NCI-H2196 (cell line): ENCODE measurements around the gene SKAP2.

Experiments
- DNase-seq: peaks from one replicate; lab custom pipeline; 2025; ENCODE audit not compliant: unreplicated experiment; lab: John Stamatoyannopoulos, UW

SKAP2 gene

GRCh38 chr7:26779978-26780595 lies 84.3 kb downstream of the SKAP2 start:
- no peak for DNase-seq

GRCh38 chr7:26777385-26777784 lies 87.0 kb downstream of the SKAP2 start:
- DNase-seq: no peak

GRCh38 chr7:26760501-26760900 lies 103.9 kb downstream of the SKAP2 start:
- no peak for DNase-seq

- no peak for DNase-seq
These were observed 105.3 kb downstream of the SKAP2 start for GRCh38 chr7:26759108-26759507.

GRCh38 chr7:26743205-26743604 lies 121.2 kb downstream of the SKAP2 start:
- DNase-seq: no peak

GRCh38 chr7:26735976-26736600 lies 128.3 kb downstream of the SKAP2 start:
- DNase-seq: no peak

GRCh38 chr7:26729150-26729775 lies 135.1 kb downstream of the SKAP2 start:
- DNase-seq: no peak

GRCh38 chr7:26726051-26726450 lies 138.3 kb downstream of the SKAP2 start:
- DNase-seq: no peak

- DNase-seq: no peak
These were observed 139.6 kb downstream of the SKAP2 start for GRCh38 chr7:26724795-26725194.

GRCh38 chr7:26723129-26723528 lies 141.3 kb downstream of the SKAP2 start:
- DNase-seq: no peak

- DNase-seq: no peak
These were observed 142.9 kb downstream of the SKAP2 start for GRCh38 chr7:26721450-26721849.

- no peak for DNase-seq
These were observed 146.3 kb downstream of the SKAP2 start for GRCh38 chr7:26718063-26718462.

- DNase-seq: no peak
These were observed 150.0 kb downstream of the SKAP2 start for GRCh38 chr7:26714438-26714837.

GRCh38 chr7:26714006-26714405 lies 150.4 kb downstream of the SKAP2 start:
- DNase-seq: no peak

GRCh38 chr7:26709210-26709990 lies 155.0 kb downstream of the SKAP2 start:
- no peak for DNase-seq

GRCh38 chr7:26705567-26705966 lies 158.8 kb downstream of the SKAP2 start:
- DNase-seq: peak; percentile 72

GRCh38 chr7:26704786-26705185 lies 159.6 kb downstream of the SKAP2 start:
- DNase-seq: no peak

GRCh38 chr7:26704036-26704435 lies 160.4 kb downstream of the SKAP2 start:
- no peak for DNase-seq

- no peak for DNase-seq
These were observed 163.5 kb downstream of the SKAP2 start for GRCh38 chr7:26700893-26701292.

- no peak for DNase-seq
These were observed 164.0 kb downstream of the SKAP2 start for GRCh38 chr7:26700386-26700785.

GRCh38 chr7:26699766-26700165 lies 164.6 kb downstream of the SKAP2 start:
- DNase-seq: no peak

- DNase-seq: no peak
These were observed 165.6 kb downstream of the SKAP2 start for GRCh38 chr7:26698806-26699205.
